Memory B cell (primary cell): ENCODE measurements around the gene FRK.

Experiments used
- ATAC-seq: fragments of 150-1000 bp; cut with Tn5 transposase; 2 replicates; pipeline ENCODE4 v1.10.0; 2021; ENCODE audit warnings: low read depth, mild to moderate bottlenecking, moderate library complexity
- DNase-seq, 2 donors: peaks; one replicate each; pipeline ENCODE4 v3.0.0; 2022; ENCODE audit warnings: low spot score in 2 of 2
- H3K27ac Mint-ChIP-seq: one replicate; pipeline ENCODE4 v1.8.0; 2022; ENCODE audit warnings: mild to moderate bottlenecking, moderate library complexity, mixed read lengths
- H3K27me3 Mint-ChIP-seq: one replicate; pipeline ENCODE4 v1.8.0; 2022; ENCODE audit warnings: mixed read lengths
- H3K36me3 Mint-ChIP-seq: one replicate; pipeline ENCODE4 v1.8.0; 2022; ENCODE audit warnings: mild to moderate bottlenecking, mixed read lengths
- H3K4me1 Mint-ChIP-seq: one replicate; pipeline ENCODE4 v1.8.0; 2022; ENCODE audit warnings: mixed read lengths
- H3K4me3 Mint-ChIP-seq: one replicate; pipeline ENCODE4 v1.8.0; 2022; ENCODE audit warnings: mild to moderate bottlenecking, moderate library complexity, mixed read lengths
- H3K9me3 Mint-ChIP-seq: one replicate; pipeline ENCODE4 v1.8.0; 2022; ENCODE audit warnings: mixed read lengths

Gene FRK

GRCh38 chr6:116035616-116036015 lies 25.1 kb downstream of the FRK start:
- Mint-ChIP-seq H3K27ac (no peak overlapping the region), H3K4me1 (no peaks in the 10 kb centered on the region), H3K27me3 (no peaks in the 10 kb centered on the region), H3K4me3 (no peak overlapping the region), H3K9me3 (no peaks in the 10 kb centered on the region), H3K36me3 (no peaks in the 10 kb centered on the region)
- ATAC-seq, result no peak
- no peak for DNase-seq

DNA sequence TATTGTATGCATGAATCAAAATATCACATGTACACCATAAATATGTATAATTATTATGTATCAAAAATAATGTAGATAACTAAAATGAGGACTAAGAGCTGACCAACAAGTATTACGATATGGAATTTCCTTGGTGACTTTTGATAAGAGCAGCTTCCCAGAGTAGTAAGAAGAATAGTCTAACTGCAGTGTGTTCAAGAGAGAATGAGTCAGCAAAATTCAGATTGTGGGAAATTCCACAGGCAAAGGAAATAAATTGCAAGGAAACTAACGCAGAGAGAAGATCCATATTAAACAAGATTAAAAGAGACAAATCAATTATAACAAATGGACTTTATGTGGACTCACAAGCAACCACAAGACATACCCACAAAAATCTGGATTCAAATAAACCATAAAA lies 26.4 kb downstream of the FRK start:
- Mint-ChIP-seq H3K4me1 (no peaks in the 10 kb centered on the region), H3K36me3 (no peaks in the 10 kb centered on the region), H3K27me3 (no peaks in the 10 kb centered on the region), H3K4me3 (no peak overlapping the region), H3K9me3 (no peaks in the 10 kb centered on the region), H3K27ac (no peak overlapping the region)
- DNase-seq (no peak), ATAC-seq (no peak)

DNA sequence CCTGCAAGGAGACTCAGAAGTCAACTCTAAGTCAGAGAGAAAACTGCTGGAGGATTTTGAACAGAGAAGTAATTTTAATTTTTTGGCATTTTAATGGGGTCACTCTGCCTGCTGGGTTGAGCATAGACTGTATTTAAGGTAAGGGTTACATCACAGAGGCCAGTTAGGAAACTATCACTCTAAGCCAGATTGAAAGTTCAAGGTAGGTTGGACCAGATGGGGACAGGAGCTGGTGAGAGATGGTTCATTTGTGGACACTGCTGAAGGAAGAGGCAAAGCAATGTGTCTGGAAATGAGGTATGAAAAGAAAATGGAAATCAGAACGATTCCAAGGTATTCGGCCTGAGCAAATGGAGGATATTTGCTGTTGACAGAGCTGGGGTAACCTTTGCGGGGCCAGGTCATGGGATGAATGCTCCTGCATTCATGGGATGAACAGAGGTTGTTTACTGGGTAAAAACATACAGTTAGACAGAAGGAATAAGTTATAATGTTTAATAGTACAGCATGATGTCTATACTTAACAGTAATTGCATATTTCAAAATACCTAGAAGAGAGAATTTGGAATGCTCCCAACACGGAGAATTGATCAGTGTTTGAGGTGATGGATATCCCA lies 26.9 kb downstream of the FRK start:
- Mint-ChIP-seq H3K36me3 (no peaks in the 10 kb centered on the region), H3K4me1 (no peaks in the 10 kb centered on the region), H3K27me3 (no peaks in the 10 kb centered on the region), H3K4me3 (no peak overlapping the region), H3K27ac (no peak overlapping the region), H3K9me3 (no peaks in the 10 kb centered on the region)
- ATAC-seq (no peak), DNase-seq (no peak)

DNA sequence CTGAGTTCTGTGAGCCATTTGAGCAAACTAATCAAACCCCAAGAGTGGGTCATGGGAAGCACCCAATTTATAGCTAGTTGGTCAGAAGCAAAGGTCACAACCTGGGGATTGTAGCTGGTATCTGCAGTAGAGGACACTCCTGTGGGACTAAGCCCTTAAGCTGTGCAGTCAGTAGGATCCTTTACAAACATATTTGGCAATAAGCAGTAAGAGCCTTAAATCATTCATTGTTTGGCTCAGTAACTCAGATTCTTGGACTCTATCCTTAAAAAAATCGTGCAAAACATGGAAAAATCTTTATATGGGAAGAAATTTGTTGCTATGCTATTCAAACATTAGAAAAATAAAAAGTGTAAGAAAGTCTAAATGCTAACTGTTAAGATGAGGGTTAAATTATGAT lies 29.9 kb downstream of the FRK start:
- ATAC-seq (no peak), DNase-seq (no peak)
- peaks cover 2% of the 10 kb centered on the region for H3K4me1 Mint-ChIP-seq
- no peaks in the 10 kb centered on the region for H3K9me3 Mint-ChIP-seq
- H3K36me3 Mint-ChIP-seq, result no peaks in the 10 kb centered on the region
- no peak overlapping the region for H3K27ac Mint-ChIP-seq
- H3K4me3 Mint-ChIP-seq, result no peak overlapping the region
- H3K27me3 Mint-ChIP-seq, result no peaks in the 10 kb centered on the region

GRCh38 chr6:116029535-116029934 lies 31.2 kb downstream of the FRK start:
- Mint-ChIP-seq H3K27me3 (no peaks in the 10 kb centered on the region), H3K27ac (no peak overlapping the region), H3K4me1 (peaks cover 2% of the 10 kb centered on the region), H3K36me3 (no peaks in the 10 kb centered on the region), H3K9me3 (no peaks in the 10 kb centered on the region), H3K4me3 (no peak overlapping the region)
- no peak for ATAC-seq
- DNase-seq, result no peak

DNA sequence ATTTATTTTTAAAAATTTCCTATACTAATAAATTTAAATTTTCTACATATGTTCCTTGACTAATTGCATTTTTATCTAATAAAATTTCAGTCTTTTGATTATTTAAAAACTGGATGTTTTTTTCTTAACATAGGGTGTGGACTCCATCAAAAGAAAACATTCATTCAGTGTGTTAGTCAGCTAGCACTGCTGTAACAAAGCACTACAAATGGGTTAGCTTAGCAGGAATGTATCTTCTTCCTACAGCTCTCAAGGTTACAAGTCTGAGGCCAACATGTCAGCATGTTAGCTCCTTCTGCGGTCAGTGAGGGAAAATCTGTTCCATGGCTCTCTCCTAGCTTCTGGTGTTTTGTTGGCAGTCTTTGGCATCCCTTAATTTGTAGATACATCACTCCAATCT lies 32.5 kb downstream of the FRK start:
- no peak for DNase-seq
- Mint-ChIP-seq H3K9me3 (no peaks in the 10 kb centered on the region), H3K4me1 (peaks cover 2% of the 10 kb centered on the region), H3K4me3 (no peak overlapping the region), H3K27me3 (no peaks in the 10 kb centered on the region), H3K36me3 (no peaks in the 10 kb centered on the region), H3K27ac (no peak overlapping the region)
- ATAC-seq, result no peak

DNA sequence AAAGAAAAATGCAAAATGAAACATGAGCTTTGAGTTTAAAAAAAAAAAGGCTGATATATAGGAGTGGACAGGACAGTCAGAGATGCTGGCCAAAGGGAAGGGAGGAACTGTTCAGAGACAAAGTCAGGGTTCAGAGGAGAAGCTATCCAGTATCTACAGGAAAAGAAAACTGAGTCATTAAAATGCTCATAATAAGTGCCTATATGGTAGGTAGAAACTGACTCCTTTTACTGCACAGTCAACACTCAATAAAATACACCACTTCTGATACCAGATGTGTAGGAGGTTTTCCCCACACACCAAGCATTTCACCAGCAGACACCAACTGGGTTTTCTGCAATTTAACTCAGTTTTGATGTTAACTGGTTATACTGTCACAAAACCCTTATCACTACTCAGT lies 32.9 kb downstream of the FRK start:
- Mint-ChIP-seq H3K36me3 (no peaks in the 10 kb centered on the region), H3K4me3 (no peak overlapping the region), H3K27me3 (no peaks in the 10 kb centered on the region), H3K9me3 (no peaks in the 10 kb centered on the region), H3K4me1 (peaks cover 4% of the 10 kb centered on the region), H3K27ac (no peak overlapping the region)
- ATAC-seq (no peak), DNase-seq (no peak)

DNA sequence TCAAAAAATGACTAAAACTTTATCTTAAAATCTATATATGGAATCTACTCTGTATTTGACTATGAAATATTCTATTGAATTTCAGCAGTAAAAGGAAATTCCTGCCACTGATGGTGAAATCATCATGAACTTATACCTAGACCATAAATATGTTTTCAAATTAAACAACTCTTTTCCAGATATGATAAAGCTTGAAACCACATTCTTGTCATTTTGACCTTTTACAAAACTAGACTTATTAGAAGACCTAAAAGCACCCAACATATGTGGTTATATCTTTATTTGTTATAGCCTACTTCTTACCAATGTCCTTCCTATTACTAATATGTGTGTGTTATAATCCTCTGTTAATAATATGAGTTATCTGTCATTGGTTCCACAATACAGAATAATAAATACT lies 35.3 kb downstream of the FRK start:
- no peak overlapping the region for H3K4me3 Mint-ChIP-seq
- DNase-seq (no peak), ATAC-seq (no peak)
- no peaks in the 10 kb centered on the region for H3K9me3 Mint-ChIP-seq
- no peaks in the 10 kb centered on the region for H3K27me3 Mint-ChIP-seq
- H3K27ac Mint-ChIP-seq, result no peak overlapping the region
- H3K36me3 Mint-ChIP-seq, result no peaks in the 10 kb centered on the region
- H3K4me1 Mint-ChIP-seq, result peaks cover 5% of the 10 kb centered on the region

- H3K4me3 Mint-ChIP-seq, result no peak overlapping the region
- no peak for ATAC-seq
- H3K27me3 Mint-ChIP-seq, result no peaks in the 10 kb centered on the region
- peaks cover 13% of the 10 kb centered on the region for H3K4me1 Mint-ChIP-seq
- H3K36me3 Mint-ChIP-seq, result no peaks in the 10 kb centered on the region
- DNase-seq, result no peak
- H3K9me3 Mint-ChIP-seq, result no peaks in the 10 kb centered on the region
- no peak overlapping the region for H3K27ac Mint-ChIP-seq
Observed at GRCh38 chr6:116022841-116023445, 37.7 kb downstream of the FRK start.

DNA sequence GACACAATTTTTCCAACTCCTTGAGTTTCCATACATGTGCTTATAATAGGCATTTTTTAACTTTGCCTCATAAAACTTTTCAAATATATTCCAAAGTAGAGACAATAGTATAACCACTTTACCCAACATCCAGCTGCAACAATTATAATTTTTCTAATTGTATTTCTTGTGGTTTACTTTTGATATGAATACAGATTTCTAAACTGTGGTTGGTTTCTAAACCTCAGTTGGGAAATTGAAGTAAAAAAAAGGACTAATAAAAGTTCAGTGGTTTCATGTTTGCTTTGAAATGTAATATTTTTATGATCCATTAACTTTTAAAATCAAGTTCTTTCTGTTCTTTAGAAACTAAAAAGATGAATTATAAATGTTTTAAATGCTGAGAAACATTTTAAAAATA lies 40.0 kb downstream of the FRK start:
- no peak for ATAC-seq
- no peaks in the 10 kb centered on the region for H3K9me3 Mint-ChIP-seq
- H3K36me3 Mint-ChIP-seq, result no peaks in the 10 kb centered on the region
- H3K27ac Mint-ChIP-seq, result no peak overlapping the region
- no peak overlapping the region for H3K4me3 Mint-ChIP-seq
- H3K27me3 Mint-ChIP-seq, result no peaks in the 10 kb centered on the region
- H3K4me1 Mint-ChIP-seq, result peaks cover 21% of the 10 kb centered on the region
- DNase-seq, result no peak

- H3K27ac Mint-ChIP-seq, result peak overlapping the region; percentile 77
Observed at GRCh38 chr6:116019428-116019827, 41.3 kb downstream of the FRK start.

DNA sequence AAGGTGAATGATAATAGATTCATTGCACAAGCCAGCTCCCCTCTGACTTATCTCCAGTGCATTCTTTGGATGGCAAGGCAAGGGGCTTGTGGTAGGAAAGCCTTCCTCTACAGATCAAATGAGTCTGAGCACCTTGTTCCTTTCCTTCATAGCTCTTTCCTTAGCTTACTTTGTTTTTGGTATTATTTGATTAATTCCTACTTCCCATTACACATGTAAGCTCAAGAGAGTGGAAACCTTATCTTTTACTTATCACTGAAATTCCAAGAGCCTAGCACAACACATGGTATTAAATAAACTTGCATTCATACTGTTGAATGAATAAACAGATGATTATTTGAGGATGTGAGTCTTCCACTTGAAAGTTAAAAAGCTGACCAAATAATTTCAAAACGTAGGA lies 41.7 kb downstream of the FRK start:
- no peak for ATAC-seq
- peaks cover 2% of the 10 kb centered on the region for H3K36me3 Mint-ChIP-seq
- H3K27me3 Mint-ChIP-seq, result no peaks in the 10 kb centered on the region
- no peaks in the 10 kb centered on the region for H3K9me3 Mint-ChIP-seq
- H3K27ac Mint-ChIP-seq, result peak overlapping the region; percentile 77
- H3K4me1 Mint-ChIP-seq, result peaks cover 28% of the 10 kb centered on the region
- DNase-seq, result no peak
- H3K4me3 Mint-ChIP-seq, result no peak overlapping the region

More at GRCh38 chr6:116019428-116019827, 41.3 kb downstream of the FRK start:
- H3K9me3 Mint-ChIP-seq, result no peaks in the 10 kb centered on the region
- no peak overlapping the region for H3K4me3 Mint-ChIP-seq
- no peaks in the 10 kb centered on the region for H3K27me3 Mint-ChIP-seq
- ATAC-seq (peak; percentile 95), DNase-seq (peak in 1 of 2 donors; percentile 36)
- H3K36me3 Mint-ChIP-seq, result peaks cover 2% of the 10 kb centered on the region
- H3K4me1 Mint-ChIP-seq, result peaks cover 28% of the 10 kb centered on the region

DNA sequence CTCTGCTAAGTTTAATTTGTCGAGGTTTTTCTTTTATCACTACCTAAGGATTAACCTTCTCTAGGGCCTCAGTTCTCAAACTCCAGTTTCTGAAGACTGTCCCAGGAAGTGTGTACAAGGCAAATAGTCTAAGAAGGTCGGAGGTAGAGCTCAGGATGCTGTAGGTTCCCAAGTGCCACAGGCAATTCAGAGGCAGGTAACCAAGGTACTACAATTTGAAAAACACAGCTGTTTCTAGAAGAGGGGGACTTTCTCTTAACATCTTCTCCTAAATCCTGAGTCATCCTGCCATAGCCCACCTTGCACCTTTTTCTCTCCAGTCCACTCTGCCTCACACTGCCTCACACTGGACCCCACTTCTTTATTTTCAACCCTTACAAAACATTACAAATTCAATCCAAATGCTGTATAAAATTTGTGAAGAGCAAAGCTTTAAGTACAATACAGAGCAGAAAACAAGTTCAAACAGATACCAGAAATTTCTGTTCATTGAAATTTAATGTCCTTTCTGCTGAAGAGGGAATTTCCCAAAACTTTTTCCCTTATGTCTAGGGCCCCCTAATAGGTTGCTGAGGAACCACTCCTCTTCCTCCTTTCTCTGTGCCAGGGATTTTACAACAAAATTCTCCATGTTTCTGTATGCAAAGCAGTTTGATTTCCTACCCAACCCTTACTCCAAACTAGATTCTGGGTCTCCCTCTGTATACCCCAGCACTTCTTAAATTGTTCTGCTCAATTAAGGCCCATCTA lies 43.0 kb downstream of the FRK start:
- Mint-ChIP-seq H3K4me3 (peak overlapping the region; percentile 14), H3K27me3 (no peaks in the 10 kb centered on the region), H3K4me1 (peaks cover 25% of the 10 kb centered on the region), H3K9me3 (no peaks in the 10 kb centered on the region), H3K27ac (no peak overlapping the region), H3K36me3 (peaks cover 2% of the 10 kb centered on the region)
- no peak for ATAC-seq
- no peak for DNase-seq

GRCh38 chr6:116016846-116017545 lies 43.7 kb downstream of the FRK start:
- DNase-seq, result no peak
- peaks cover 2% of the 10 kb centered on the region for H3K36me3 Mint-ChIP-seq
- ATAC-seq, result no peak
- H3K27me3 Mint-ChIP-seq, result no peaks in the 10 kb centered on the region
- peak overlapping the region; percentile 14 for H3K4me3 Mint-ChIP-seq
- H3K4me1 Mint-ChIP-seq, result peaks cover 25% of the 10 kb centered on the region
- no peak overlapping the region for H3K27ac Mint-ChIP-seq
- no peaks in the 10 kb centered on the region for H3K9me3 Mint-ChIP-seq
